Hepatocyte (in vitro differentiated cells): ENCODE data around the gene SPTBN5. TPM values are rescaled to one million over a fixed set of nuclear protein-coding genes. Genes with fewer than 3 reads are reported as not detected.

Experiments
- DNase-seq: peaks from one replicate; pipeline ENCODE4 v3.0.0-alpha.2; 2016; ENCODE audit warnings: low spot score
- H2AFZ ChIP-seq: fragments of 200-600 bp; sonication (generic); 2 replicates; pipeline ENCODE4 v1.6.0; 2016; ENCODE audit warnings: antibody characterized with exemption, mild to moderate bottlenecking
- H3K27ac ChIP-seq: fragments of 200-600 bp; sonication (generic); 2 replicates; pipeline ENCODE4 v1.5.1; 2016; ENCODE audit warnings: mild to moderate bottlenecking
- H3K27me3 ChIP-seq: fragments of 200-600 bp; sonication (generic); 2 replicates; pipeline ENCODE4 v1.6.1; 2016
- H3K36me3 ChIP-seq: fragments of 200-600 bp; sonication (generic); replicated peaks from 2 replicates; pipeline ENCODE4 v1.5.1; 2016; ENCODE audit warnings: low read depth; ENCODE audit not compliant: insufficient read depth
- H3K4me1 ChIP-seq: fragments of 200-600 bp; sonication (generic); 2 replicates; pipeline ENCODE4 v1.5.1; 2016; ENCODE audit warnings: mild to moderate bottlenecking, moderate library complexity; ENCODE audit not compliant: insufficient read depth
- H3K4me2 ChIP-seq: fragments of 200-600 bp; sonication (generic); 2 replicates; pipeline ENCODE4 v1.6.0; 2016
- H3K4me3 ChIP-seq: fragments of 200-600 bp; sonication (generic); 2 replicates; pipeline ENCODE4 v1.5.1; 2016; ENCODE audit warnings: mild to moderate bottlenecking
- H3K79me2 ChIP-seq: fragments of 200-600 bp; sonication (generic); 2 replicates; pipeline ENCODE4 v1.6.0; 2017; ENCODE audit warnings: mild to moderate bottlenecking
- H3K9me2 ChIP-seq: fragments of 200-600 bp; sonication (generic); replicated peaks from 2 replicates; pipeline ENCODE4 v1.6.0; 2017; ENCODE audit warnings: mild to moderate bottlenecking; ENCODE audit not compliant: insufficient read depth
- H3K9me3 ChIP-seq: fragments of 200-600 bp; sonication (generic); 2 replicates; pipeline ENCODE4 v1.5.1; 2016; ENCODE audit warnings: low read depth, mild to moderate bottlenecking
- H4K20me1 ChIP-seq: fragments of 200-600 bp; sonication (generic); 2 replicates; pipeline ENCODE4 v1.6.0; 2016; ENCODE audit warnings: mild to moderate bottlenecking; ENCODE audit not compliant: insufficient read depth, poor library complexity, severe bottlenecking
- CTCF ChIP-seq: fragments of 200-600 bp; sonication (generic); IDR thresholded peaks from 2 replicates; pipeline ENCODE4 v1.5.1; 2016; ENCODE audit warnings: antibody characterized with exemption, mild to moderate bottlenecking; ENCODE audit not compliant: poor library complexity
- EZH2 ChIP-seq: fragments of 200-600 bp; sonication (generic); IDR thresholded peaks from 2 replicates; pipeline ENCODE4 v1.6.1; 2016; ENCODE audit warnings: antibody characterized with exemption, mild to moderate bottlenecking, borderline replicate concordance
- EZH2phosphoT487 ChIP-seq: fragments of 200-600 bp; sonication (generic); IDR thresholded peaks from one replicate; pipeline ENCODE4 v1.6.1; 2018; ENCODE audit warnings: antibody characterized with exemption, mild to moderate bottlenecking, low read depth, moderate library complexity; ENCODE audit not compliant: unreplicated experiment, severe bottlenecking
- WGBS: methylation state at CpG from one replicate; pipeline ENCODE4 v1.1.6; 2016; ENCODE audit warnings: low lambda C conversion rate; ENCODE audit errors: missing lambda C conversion rate; 5-methylcytosine and 5-hydroxymethylcytosine counted together
- polyA plus RNA-seq: library from polyadenylated mRNA; unstranded; fragments of >200 nt; fragmentation: Nextera tagmentation; extraction: Ambion mirVana; gene quantifications from 2 replicates; pipeline ENCODE4 v1.2.1, GENCODE V29; 2016
- total RNA-seq: library from RNA; depleted of rRNA; stranded (reverse); fragments of >200 nt; gene quantifications from 2 replicates; pipeline ENCODE4 v1.2.3, GENCODE V29; 2014

The SPTBN5 gene
- total and polyA plus RNA-seq, 2 experiments from 2014 or later: 1.7 to 1.9 TPM

- H3K4me2 ChIP-seq: peak overlapping the region; percentile 35
- H3K79me2 ChIP-seq: peaks cover 23% of the 10 kb centered on the region
- DNase-seq: no peak
- no peaks in the 10 kb centered on the region for H3K9me2 ChIP-seq
- 66% methylated on average over 9 of the region's 9 CpGs for WGBS
- peaks cover 51% of the 10 kb centered on the region for H3K4me1 ChIP-seq
- no peaks in the 10 kb centered on the region for H3K36me3 ChIP-seq
- H3K27ac ChIP-seq: peak overlapping the region; percentile 88
- no peak overlapping the region for H2AFZ ChIP-seq
- H3K9me3 ChIP-seq: no peaks in the 10 kb centered on the region
- H3K4me3 ChIP-seq: no peak overlapping the region
- no peaks in the 10 kb centered on the region for H3K27me3 ChIP-seq
- no peaks in the 10 kb centered on the region for H4K20me1 ChIP-seq
- TF ChIP-seq EZH2phosphoT487: no peak
- TF ChIP-seq EZH2: no peak
- TF ChIP-seq CTCF: no peak
Observed at GRCh38 chr15:41921167-41921566, 27.3 kb upstream of the SPTBN5 start.

DNA sequence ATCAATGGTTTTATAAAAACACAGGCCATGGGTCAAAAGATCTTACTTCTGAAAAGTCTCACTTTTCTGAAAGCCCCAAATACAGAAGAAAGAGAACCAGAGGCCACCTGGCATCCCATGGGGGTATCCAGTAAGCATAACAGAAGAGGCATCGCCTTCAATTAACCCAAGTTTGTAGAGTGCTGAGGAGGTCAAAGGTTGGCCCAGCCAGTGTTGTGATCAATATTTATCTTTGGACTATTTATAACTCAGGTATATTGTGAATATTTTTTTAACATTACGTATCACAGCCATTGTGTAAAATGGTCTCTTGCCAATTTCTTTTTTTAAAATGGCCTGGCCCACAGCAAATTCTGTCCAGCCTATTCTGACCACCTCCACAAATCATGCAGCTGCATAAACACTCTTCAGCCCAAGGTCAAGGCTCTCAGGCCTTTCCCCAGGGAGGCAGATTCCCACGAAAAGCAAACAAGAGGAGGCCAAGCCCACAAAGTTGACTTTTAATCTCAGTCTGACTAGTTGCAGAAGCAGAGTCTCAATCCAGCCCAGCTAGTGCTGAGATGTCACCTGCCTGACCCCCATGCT is 26.2 kb upstream of the SPTBN5 start:
- Histone ChIP-seq H3K4me2 (peak overlapping the region; percentile 35), H3K27me3 (no peaks in the 10 kb centered on the region), H4K20me1 (no peaks in the 10 kb centered on the region), H3K4me3 (no peak overlapping the region), H3K9me2 (no peaks in the 10 kb centered on the region), H3K9me3 (no peaks in the 10 kb centered on the region), H3K36me3 (no peaks in the 10 kb centered on the region), H3K79me2 (peaks cover 26% of the 10 kb centered on the region), H2AFZ (no peak overlapping the region), H3K27ac (peak overlapping the region; percentile 88), H3K4me1 (peaks cover 47% of the 10 kb centered on the region)
- no peak for TF ChIP-seq CTCF
- TF ChIP-seq EZH2phosphoT487: no peak
- TF ChIP-seq EZH2: no peak
- DNase-seq: no peak
- WGBS: 67% methylated on average over 3 of the region's 3 CpGs

- WGBS: 89% methylated on average over 30 of the region's 30 CpGs
Observed at GRCh38 chr15:41919201-41919820, 25.5 kb upstream of the SPTBN5 start.

More at GRCh38 chr15:41919201-41919820, 25.5 kb upstream of the SPTBN5 start:
- H3K27me3 ChIP-seq: no peaks in the 10 kb centered on the region
- no peak overlapping the region for H3K4me3 ChIP-seq
- peak overlapping the region; percentile 88 for H3K27ac ChIP-seq
- no peaks in the 10 kb centered on the region for H3K36me3 ChIP-seq
- H3K4me2 ChIP-seq: no peak overlapping the region
- no peak for DNase-seq
- H3K9me3 ChIP-seq: no peaks in the 10 kb centered on the region
- no peak for TF ChIP-seq CTCF
- TF ChIP-seq EZH2phosphoT487: no peak
- no peak for TF ChIP-seq EZH2
- no peaks in the 10 kb centered on the region for H4K20me1 ChIP-seq
- no peaks in the 10 kb centered on the region for H3K9me2 ChIP-seq
- peaks cover 44% of the 10 kb centered on the region for H3K4me1 ChIP-seq
- H2AFZ ChIP-seq: no peak overlapping the region
- H3K79me2 ChIP-seq: peaks cover 23% of the 10 kb centered on the region
